ENCODE measurements around the gene VSIG10.

The VSIG10 gene

GRCh38 chr12:118059341-118060191 is 44.2 kb downstream of the VSIG10 start (continued):
- TF ChIP-seq REST (tag by site-specific recombination; IDR thresholded peaks at IDR 0.05) (no peak), ZNF510 (tag by site-specific recombination; IDR thresholded peaks at IDR 0.05; ENCODE audit: insufficient replicate concordance) (no peak), ZSCAN5A (tag by site-specific recombination; IDR thresholded peaks at IDR 0.05) (no peak), REPIN1 (tag by site-specific recombination; IDR thresholded peaks at IDR 0.05; ENCODE audit: low read depth) (no peak), ZNF768 (tag by site-specific recombination; IDR thresholded peaks at IDR 0.05) (no peak), ZNF221 (tag by site-specific recombination; IDR thresholded peaks at IDR 0.05; ENCODE audit: borderline replicate concordance) (no peak), ZNF16 (tag by site-specific recombination; IDR thresholded peaks at IDR 0.05; ENCODE audit: low read depth) (no peak), FEZF1 (tag by site-specific recombination; IDR thresholded peaks at IDR 0.05) (peak; percentile 55; the same call in 1 of the 2 replicates), OSR2 (tag by site-specific recombination; IDR thresholded peaks at IDR 0.05) (peak; percentile 67), KLF17 (tag by site-specific recombination; IDR thresholded peaks at IDR 0.05) (0 out of 2 replicates have a peak, but pooled peaks have one; percentile 51), ZNF544 (tag by site-specific recombination; IDR thresholded peaks at IDR 0.05) (no peak), ZNF184 (tag by site-specific recombination; IDR thresholded peaks at IDR 0.05) (no peak), ZNF701 (tag by site-specific recombination; IDR thresholded peaks at IDR 0.05) (no peak), ZNF560 (tag by site-specific recombination; IDR thresholded peaks at IDR 0.05; ENCODE audit: borderline replicate concordance) (no peak), GFI1B (tag by site-specific recombination; IDR thresholded peaks at IDR 0.05) (peak; percentile 84), ZNF202 (tag by site-specific recombination; IDR thresholded peaks at IDR 0.05; ENCODE audit: borderline replicate concordance) (no peak), ZNF133 (tag by site-specific recombination; IDR thresholded peaks at IDR 0.05) (no peak), ZNF2 (tag by site-specific recombination; IDR thresholded peaks at IDR 0.05) (no peak), PRDM1 (tag by site-specific recombination; IDR thresholded peaks at IDR 0.05) (peak; percentile 92), ZIC2 (tag by site-specific recombination; IDR thresholded peaks at IDR 0.05) (peak; percentile 13; the same call in 1 of the 2 replicates), ZNF639 (tag by site-specific recombination; IDR thresholded peaks at IDR 0.05) (no peak), ZNF266 (tag by site-specific recombination; IDR thresholded peaks at IDR 0.05; ENCODE audit: low read depth) (no peak), ZNF366 (tag by site-specific recombination; conservative IDR thresholded peaks at IDR 0.05) (no peak), ZNF558 (tag by site-specific recombination; IDR thresholded peaks at IDR 0.05) (no peak), ZNF837 (tag by site-specific recombination; IDR thresholded peaks at IDR 0.05) (no peak), ZNF664 (tag by site-specific recombination; IDR thresholded peaks at IDR 0.05) (peak; percentile 60; the same call in 1 of the 2 replicates)
- TF ChIP-seq, protein P1, sequence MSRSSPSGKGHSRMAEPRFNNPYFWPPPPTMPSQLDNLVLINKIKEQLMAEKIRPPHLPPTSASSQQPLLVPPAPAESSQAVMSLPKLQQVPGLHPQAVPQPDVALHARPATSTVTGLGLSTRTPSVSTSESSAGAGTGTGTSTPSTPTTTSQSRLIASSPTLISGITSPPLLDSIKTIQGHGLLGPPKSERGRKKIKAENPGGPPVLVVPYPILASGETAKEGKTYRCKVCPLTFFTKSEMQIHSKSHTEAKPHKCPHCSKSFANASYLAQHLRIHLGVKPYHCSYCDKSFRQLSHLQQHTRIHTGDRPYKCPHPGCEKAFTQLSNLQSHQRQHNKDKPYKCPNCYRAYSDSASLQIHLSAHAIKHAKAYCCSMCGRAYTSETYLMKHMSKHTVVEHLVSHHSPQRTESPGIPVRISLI (tag by site-specific recombination; IDR thresholded peaks at IDR 0.05) = no peak
- TF ChIP-seq, protein P2, sequence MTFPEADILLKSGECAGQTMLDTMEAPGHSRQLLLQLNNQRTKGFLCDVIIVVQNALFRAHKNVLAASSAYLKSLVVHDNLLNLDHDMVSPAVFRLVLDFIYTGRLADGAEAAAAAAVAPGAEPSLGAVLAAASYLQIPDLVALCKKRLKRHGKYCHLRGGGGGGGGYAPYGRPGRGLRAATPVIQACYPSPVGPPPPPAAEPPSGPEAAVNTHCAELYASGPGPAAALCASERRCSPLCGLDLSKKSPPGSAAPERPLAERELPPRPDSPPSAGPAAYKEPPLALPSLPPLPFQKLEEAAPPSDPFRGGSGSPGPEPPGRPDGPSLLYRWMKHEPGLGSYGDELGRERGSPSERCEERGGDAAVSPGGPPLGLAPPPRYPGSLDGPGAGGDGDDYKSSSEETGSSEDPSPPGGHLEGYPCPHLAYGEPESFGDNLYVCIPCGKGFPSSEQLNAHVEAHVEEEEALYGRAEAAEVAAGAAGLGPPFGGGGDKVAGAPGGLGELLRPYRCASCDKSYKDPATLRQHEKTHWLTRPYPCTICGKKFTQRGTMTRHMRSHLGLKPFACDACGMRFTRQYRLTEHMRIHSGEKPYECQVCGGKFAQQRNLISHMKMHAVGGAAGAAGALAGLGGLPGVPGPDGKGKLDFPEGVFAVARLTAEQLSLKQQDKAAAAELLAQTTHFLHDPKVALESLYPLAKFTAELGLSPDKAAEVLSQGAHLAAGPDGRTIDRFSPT (tag by site-specific recombination; IDR thresholded peaks at IDR 0.05) = no peak
